ENCODE data around the gene HNRNPR. TPM values are rescaled to one million over a fixed set of nuclear protein-coding genes. Genes with fewer than 3 reads are reported as not detected.
A peak's percentile ranks its signal among the peaks of the same experiment; 100 is the strongest.
"Not testable (repeated sequence)": the region's sequence is repeated elsewhere in the genome, so short reads cannot be mapped to it uniquely, and the experiment has no call there.

HNRNPR gene
- total and polyA plus RNA-seq, 2 of the 8 experiments (the other 6 are each of a cell fraction or from before 2014, with no cell fraction given): 110 to 214 TPM

- WGBS, 2 experiments (ENCODE audit: extremely low coverage in 1 of 2, insufficient coverage in 1 of 2, insufficient read length in 1 of 2, insufficient replicate concordance in 2 of 2, low coverage in 1 of 2, low lambda C conversion rate in 2 of 2, missing lambda C conversion rate in 1 of 2): 57% methylated on average over 4 of the region's 4 CpGs; no CpG with 5 or more reads in 1 of the 2 experiments
- H4K8ac ChIP-seq (ENCODE audit: extremely low read depth, insufficient read depth, low read length); H4K5ac ChIP-seq (ENCODE audit: insufficient read length, low read depth, low read length); H3K9me3 ChIP-seq (ENCODE audit: insufficient read depth in 2 of 2, low read depth in 1 of 2, low read length in 1 of 2); DNase-seq (ENCODE audit: low read depth in 1 of 2, low spot score in 2 of 2); H3K4ac ChIP-seq (replicated peaks; ENCODE audit: insufficient read length, low read depth, low read length); H3K56ac ChIP-seq (replicated peaks; ENCODE audit: insufficient read length, low read depth, low read length); H3K23me2 ChIP-seq (ENCODE audit: low read depth, low read length); H3K79me1 ChIP-seq (ENCODE audit: low read depth, low read length); H3K79me2 ChIP-seq (ENCODE audit: control insufficient read depth in 1 of 2, insufficient read depth in 2 of 2, low read length in 2 of 2); H3K4me3 ChIP-seq (ENCODE audit: extremely low read depth in 1 of 4, insufficient read depth in 2 of 4, low read depth in 3 of 4, low read length in 4 of 4); H2BK120ac ChIP-seq (replicated peaks; ENCODE audit: low read depth, low read length); H2BK15ac ChIP-seq (ENCODE audit: low read length); H2BK12ac ChIP-seq (ENCODE audit: low read depth, low read length); H3K18ac ChIP-seq (ENCODE audit: extremely low read depth, low read length); POLR2A ChIA-PET (ENCODE audit: partially characterized antibody); H4K91ac ChIP-seq (replicated peaks; ENCODE audit: insufficient read length, low read length); H2BK20ac ChIP-seq (ENCODE audit: low read length); H2BK5ac ChIP-seq (ENCODE audit: low read depth, low read length); H3K27ac ChIP-seq (ENCODE audit: low read depth, low read length); H3K36me3 ChIP-seq (ENCODE audit: control insufficient read depth in 2 of 4, insufficient read depth in 4 of 4, low read length in 3 of 4); H4K20me1 ChIP-seq (replicated peaks in 1 of 2; ENCODE audit: control insufficient read depth in 1 of 2, insufficient read depth in 2 of 2, low read length in 2 of 2); H3K4me1 ChIP-seq (replicated peaks in 1 of 4; ENCODE audit: control insufficient read depth in 3 of 4, insufficient read depth in 4 of 4, low read length in 3 of 4); H2AK5ac ChIP-seq (ENCODE audit: low read depth, low read length); FAIRE-seq; H2AFZ ChIP-seq (ENCODE audit: low read length); H3K14ac ChIP-seq (ENCODE audit: insufficient read length); H3K9ac ChIP-seq (replicated peaks in 1 of 4; ENCODE audit: extremely low read depth in 1 of 4, low read depth in 3 of 4, low read length in 3 of 4); H3K4me2 ChIP-seq (ENCODE audit: insufficient read depth in 1 of 2, low read depth in 2 of 2, low read length in 2 of 2); H3K23ac ChIP-seq (ENCODE audit: insufficient read length): not testable (repeated sequence)
- CTCF ChIA-PET (ENCODE audit: partially characterized antibody): interaction anchor here (0.8 to 3.0 kb wide), 4 partner anchors 13 to 39 kb away, joined by 4 to 13 read pairs (median 6); no protein-coding TSS in a partner anchor
- peaks cover 14 to 80% (median 55%) of the 10 kb centered on the region in 4 experiments for H3K27me3 ChIP-seq (replicated peaks in 1 of 4; ENCODE audit: control insufficient read depth in 3 of 4, extremely low read depth in 1 of 4, insufficient read depth in 3 of 4, low read length in 3 of 4)
- TF ChIP-seq EZH2 (IDR thresholded peaks at IDR 0.05; ENCODE audit: low read depth, low read length, severe bottlenecking): peak; percentile 14
Observed at GRCh38 chr1:23380236-23380635, 36.2 kb upstream of the HNRNPR start.
